T-cell (primary cell): ENCODE results near the gene ZNF385C. TPM values are rescaled to one million over a fixed set of nuclear protein-coding genes. Genes with fewer than 3 reads are reported as not detected.
A peak's percentile ranks its signal among the peaks of the same experiment; 100 is the strongest.

ENCODE experiments used
- ATAC-seq, 4 experiments: fragments of 200-7000 bp in 3 of 4; fragments of 150-1000 bp in 1 of 4; cut with Tn5 transposase; replicated peaks in 1 of 4; 1 replicate in 3 of 4; 2 replicates in 1 of 4; pipeline ENCODE4 v1.10.0; 2021; ENCODE audit warnings: moderate library complexity in 3 of 4, mild to moderate bottlenecking in 2 of 4, moderate number of reproducible peaks in 1 of 4
- CTCF ChIA-PET, 2 donors: fragments of 300-600 bp; sonication (Branson Sonifier 250); formaldehyde crosslinking; loops; one replicate each; lab custom pipeline; 2022; ENCODE audit warnings: antibody characterized with exemption in 2 of 2; lab: Charles Lee
- POLR2A ChIA-PET, 2 donors: fragments of 300-600 bp; sonication (Branson Sonifier 250); formaldehyde crosslinking; loops; one replicate each; lab custom pipeline; 2022; ENCODE audit warnings: antibody characterized with exemption in 2 of 2; lab: Charles Lee
- DNase-seq, 35 experiments: peaks; one replicate each; pipeline versions ENCODE4 v3.0.0 to v3.0.0-alpha.2; 2013 to 2023
- H3K27ac ChIP-seq: one replicate; pipeline ENCODE4 v1.5.1; 2013; ENCODE audit warnings: low read length
- H3K27me3 ChIP-seq, 2 experiments: replicated peaks in 1 of 2; 1 replicate in 1 of 2; 2 replicates in 1 of 2; pipeline versions ENCODE4 v1.6.1 to v1.7.0; 2013; ENCODE audit warnings: low read length in 1 of 2, mixed read lengths in 1 of 2; ENCODE audit not compliant: control insufficient read depth in 2 of 2, insufficient read depth in 2 of 2; ENCODE audit errors: extremely low read depth in 1 of 2
- H3K36me3 ChIP-seq, 2 donors: 1 replicate in 1 of 2; 2 replicates in 1 of 2; pipeline versions ENCODE4 v1.6.1 to v1.7.0; 2013; ENCODE audit warnings: low read length in 1 of 2; ENCODE audit not compliant: control insufficient read depth in 2 of 2, insufficient read depth in 1 of 2; ENCODE audit errors: extremely low read depth in 1 of 2
- H3K4me1 ChIP-seq, 2 experiments: 1 replicate in 1 of 2; 2 replicates in 1 of 2; pipeline versions ENCODE4 v1.6.1 to v1.7.0; 2013; ENCODE audit warnings: low read length in 2 of 2, mixed read lengths in 1 of 2; ENCODE audit not compliant: insufficient read depth in 2 of 2, control insufficient read depth in 1 of 2; ENCODE audit errors: extremely low read depth in 1 of 2
- H3K4me3 ChIP-seq, 2 donors: 1 replicate in 1 of 2; 2 replicates in 1 of 2; pipeline versions ENCODE4 v1.5.1 to v1.7.0; 2013; ENCODE audit warnings: mild to moderate bottlenecking in 2 of 2, low read length in 1 of 2, moderate library complexity in 1 of 2; ENCODE audit not compliant: control insufficient read depth in 1 of 2; ENCODE audit errors: extremely low read depth in 1 of 2
- H3K9me3 ChIP-seq: 2 replicates; pipeline ENCODE4 v1.7.0; 2013
- H3K27ac Mint-ChIP-seq, 2 donors: one replicate each; pipeline ENCODE4 v1.8.0; 2020 to 2021; ENCODE audit warnings: mild to moderate bottlenecking in 2 of 2, mixed read lengths in 2 of 2
- H3K27me3 Mint-ChIP-seq, 2 donors: one replicate each; pipeline ENCODE4 v1.8.0; 2021 to 2022; ENCODE audit warnings: mixed read lengths in 2 of 2
- H3K36me3 Mint-ChIP-seq: one replicate; pipeline ENCODE4 v1.8.0; 2021; ENCODE audit warnings: mixed read lengths
- H3K4me1 Mint-ChIP-seq, 3 donors: one replicate each; pipeline ENCODE4 v1.8.0; 2020 to 2022; ENCODE audit warnings: mixed read lengths in 3 of 3, mild to moderate bottlenecking in 1 of 3
- H3K4me3 Mint-ChIP-seq, 3 donors: one replicate each; pipeline ENCODE4 v1.8.0; 2020 to 2022; ENCODE audit warnings: mild to moderate bottlenecking in 3 of 3, mixed read lengths in 3 of 3, moderate library complexity in 3 of 3
- H3K9me3 Mint-ChIP-seq, 3 donors: one replicate each; pipeline ENCODE4 v1.8.0; 2020 to 2022; ENCODE audit warnings: mixed read lengths in 3 of 3
- WGBS: methylation state at CpG from one replicate; pipeline ENCODE4 v1.1.5; 2013; ENCODE audit warnings: missing lambda C conversion rate; ENCODE audit not compliant: insufficient coverage; 5-methylcytosine and 5-hydroxymethylcytosine counted together
- total RNA-seq, 35 experiments: library from RNA in 6 of 35; stranded (reverse) in 6 of 35; fragments of 120-200 nt in 1 of 35; gene quantifications; one replicate each; pipeline versions ENCODE4 v1.2.1 to v1.2.4 and lab custom pipeline; 2013 to 2026

The ZNF385C gene
- total RNA-seq, 5 donors from 2014 or later (not counting 1 experiment from before 2014, with no cell fraction given), result 0.16 to 1.0 (median 0.46) TPM

DNA sequence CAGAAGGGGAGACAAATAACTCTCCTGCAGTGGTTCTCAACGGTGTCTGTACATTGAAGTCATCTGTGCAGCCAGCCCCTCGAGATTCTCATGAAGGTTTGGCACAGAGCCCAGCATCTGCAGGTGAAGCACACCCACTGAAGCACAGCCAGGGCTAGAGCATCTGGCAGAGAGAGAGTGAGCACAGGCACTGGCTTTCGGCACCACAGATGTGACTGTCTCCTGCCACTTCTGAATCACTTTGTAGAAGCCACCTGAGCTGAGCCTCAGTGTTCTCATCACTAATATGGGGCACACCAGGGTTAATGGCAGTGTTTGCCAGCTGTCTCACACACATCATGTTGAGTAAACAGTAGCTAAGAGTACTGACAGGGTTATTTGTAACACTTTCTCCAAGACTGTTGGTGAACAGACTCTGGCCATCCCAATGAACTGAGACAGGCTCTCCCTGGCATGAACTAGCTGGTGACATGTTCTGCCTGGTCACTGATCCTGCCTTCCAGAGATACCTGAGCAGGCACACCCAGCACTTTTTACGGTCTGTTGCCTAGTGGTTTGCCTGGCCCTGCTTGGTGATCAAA, 35.3 kb upstream of the ZNF385C start:
- peak in 31 of 35 experiments; percentile 23 to 80 (median 47) for DNase-seq
- peak overlapping the region; percentile 0 for H3K27ac ChIP-seq
- Mint-ChIP-seq H3K4me3 (peak overlapping the region in 1 of 3 donors; percentile 56), H3K4me1 (peaks cover 50 to 65% (median 61%) of the 10 kb centered on the region in 3 donors), H3K9me3 (no peaks in the 10 kb centered on the region), H3K36me3 (peaks cover 25% of the 10 kb centered on the region), H3K27ac (peak overlapping the region; percentile 86 to 88), H3K27me3 (no peaks in the 10 kb centered on the region)
- no peak overlapping the region for H3K4me3 ChIP-seq
- ChIA-PET POLR2A (interaction anchor here in 1 of 2 donors (0.6 kb wide), 1 partner anchor 164 kb away, joined by 3 read pairs; no protein-coding TSS in a partner anchor), CTCF (no interaction called here)
- no peaks in the 10 kb centered on the region for H3K27me3 ChIP-seq
- peaks cover 28 to 40% of the 10 kb centered on the region in 2 experiments for H3K4me1 ChIP-seq
- peaks cover 14 to 48% of the 10 kb centered on the region in 2 donors for H3K36me3 ChIP-seq
- peak; percentile 73 to 84 (median 79) for ATAC-seq
- no peaks in the 10 kb centered on the region for H3K9me3 ChIP-seq
- 38% methylated on average over 4 of the region's 4 CpGs for WGBS

- no peaks in the 10 kb centered on the region for H3K27me3 ChIP-seq
- Mint-ChIP-seq H3K4me3 (peak overlapping the region in 2 of 3 donors; percentile 7 to 56), H3K27me3 (no peaks in the 10 kb centered on the region), H3K4me1 (peaks cover 50 to 60% (median 55%) of the 10 kb centered on the region in 3 donors), H3K36me3 (peaks cover 30% of the 10 kb centered on the region), H3K27ac (peak overlapping the region; percentile 86 to 88), H3K9me3 (no peaks in the 10 kb centered on the region)
- peak in 2 of 35 experiments; percentile 20 to 23 for DNase-seq
- peak; percentile 27 to 46 (median 39) for ATAC-seq
- peaks cover 16 to 55% of the 10 kb centered on the region in 2 donors for H3K36me3 ChIP-seq
- CTCF ChIA-PET, result no interaction called here
- WGBS, result 30% methylated on average over 3 of the region's 3 CpGs
- H3K27ac ChIP-seq, result no peak overlapping the region
- no peaks in the 10 kb centered on the region for H3K9me3 ChIP-seq
- POLR2A ChIA-PET, result interaction anchor here in 1 of 2 donors (0.6 kb wide), 1 partner anchor 163 kb away, joined by 3 read pairs; no protein-coding TSS in a partner anchor
- no peak overlapping the region for H3K4me3 ChIP-seq
- H3K4me1 ChIP-seq, result peaks cover 28 to 40% of the 10 kb centered on the region in 2 experiments
These were observed 34.7 kb upstream of the ZNF385C start for GRCh38 chr17:42132941-42133340.

DNA sequence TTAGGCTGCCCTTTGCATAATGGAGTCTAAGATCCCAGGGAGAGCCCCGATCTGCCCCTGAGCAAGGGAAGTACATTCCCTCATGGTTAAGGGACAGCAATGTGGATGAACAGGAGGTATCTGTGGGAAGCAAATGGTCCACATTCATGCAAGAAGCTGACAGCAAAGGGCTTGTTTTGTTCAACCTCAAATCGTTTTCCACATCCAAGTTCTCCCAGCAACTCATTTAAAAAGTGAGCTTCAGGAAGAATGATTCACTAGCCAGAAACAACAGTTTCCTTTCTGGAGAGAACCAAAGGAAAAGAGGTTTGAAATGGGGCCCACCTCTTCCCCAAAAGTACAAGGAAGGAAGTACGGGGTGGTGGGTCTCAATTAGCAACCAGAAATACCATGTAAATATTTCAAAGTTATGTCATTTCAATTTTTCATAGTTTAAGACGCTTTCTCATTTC, 33.7 kb upstream of the ZNF385C start:
- H3K4me3 Mint-ChIP-seq, result no peak overlapping the region
- Histone ChIP-seq H3K36me3 (peaks cover 18 to 64% of the 10 kb centered on the region in 2 donors), H3K4me1 (peaks cover 28 to 40% of the 10 kb centered on the region in 2 experiments), H3K9me3 (no peaks in the 10 kb centered on the region), H3K27ac (no peak overlapping the region), H3K4me3 (no peak overlapping the region), H3K27me3 (no peaks in the 10 kb centered on the region)
- no peaks in the 10 kb centered on the region for H3K27me3 Mint-ChIP-seq
- H3K36me3 Mint-ChIP-seq, result peaks cover 36% of the 10 kb centered on the region
- DNase-seq (no peak), ATAC-seq (no peak)
- peak overlapping the region; percentile 75 to 86 for H3K27ac Mint-ChIP-seq
- ChIA-PET CTCF (interaction anchor here (0.6 to 0.7 kb wide), 2 partner anchors 112 to 180 kb away, joined by 3 to 7 read pairs; no protein-coding TSS in a partner anchor), POLR2A (no interaction called here)
- H3K4me1 Mint-ChIP-seq, result peaks cover 50 to 57% (median 54%) of the 10 kb centered on the region in 3 donors
- no CpG with 5 or more reads among the region's 4 CpGs for WGBS
- no peaks in the 10 kb centered on the region for H3K9me3 Mint-ChIP-seq

GRCh38 chr17:42131232-42131631, 33.0 kb upstream of the ZNF385C start:
- H3K4me3 ChIP-seq, result no peak overlapping the region
- no peaks in the 10 kb centered on the region for H3K27me3 ChIP-seq
- Mint-ChIP-seq H3K36me3 (peaks cover 41% of the 10 kb centered on the region), H3K27me3 (no peaks in the 10 kb centered on the region), H3K9me3 (no peaks in the 10 kb centered on the region), H3K4me3 (no peak overlapping the region), H3K27ac (peak overlapping the region; percentile 75 to 86), H3K4me1 (peaks cover 45 to 50% (median 49%) of the 10 kb centered on the region in 3 donors)
- 93% methylated on average over 3 of the region's 4 CpGs for WGBS
- H3K27ac ChIP-seq, result no peak overlapping the region
- ATAC-seq (no peak), DNase-seq (no peak)
- peaks cover 27 to 34% of the 10 kb centered on the region in 2 experiments for H3K4me1 ChIP-seq
- H3K9me3 ChIP-seq, result no peaks in the 10 kb centered on the region
- ChIA-PET POLR2A (no interaction called here), CTCF (interaction anchor here in 1 of 2 donors (0.5 kb wide), 1 partner anchor 172 kb away, joined by 4 read pairs; no protein-coding TSS in a partner anchor)
- H3K36me3 ChIP-seq, result peaks cover 18 to 69% of the 10 kb centered on the region in 2 donors

DNA sequence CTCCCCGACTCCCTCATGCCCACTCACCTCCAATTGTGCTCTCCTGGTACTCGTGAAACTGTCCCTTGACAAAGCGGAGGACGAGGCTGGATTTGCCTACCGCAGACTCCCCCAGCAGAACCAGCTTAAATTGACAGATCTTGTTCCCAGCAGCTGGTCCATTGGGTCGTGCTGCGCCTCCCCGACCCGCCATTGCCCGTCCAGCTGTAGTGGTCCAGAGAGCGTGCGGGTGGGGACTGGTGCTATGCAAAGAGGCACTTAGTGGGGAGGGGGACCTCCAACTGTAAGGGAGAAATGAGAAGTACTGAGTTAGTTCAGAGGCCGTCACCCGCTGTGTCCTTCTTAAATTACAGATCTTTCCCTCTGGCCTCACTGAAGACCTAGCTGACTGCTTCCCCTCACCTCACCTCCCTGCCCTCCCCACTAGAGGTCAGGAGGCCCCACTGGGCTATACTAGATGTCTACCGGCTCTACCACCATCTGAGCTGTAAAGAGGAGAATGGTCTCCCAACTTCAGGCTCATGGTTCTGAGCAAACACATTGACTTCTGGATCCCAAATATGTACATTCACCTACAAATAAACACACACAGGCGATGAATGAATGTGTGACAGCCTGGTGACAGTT, 32.1 kb upstream of the ZNF385C start:
- DNase-seq (no peak), ATAC-seq (no peak)
- WGBS, result 100% methylated on average over 6 of the region's 16 CpGs
- peaks cover 18 to 71% of the 10 kb centered on the region in 2 donors for H3K36me3 ChIP-seq
- Mint-ChIP-seq H3K27me3 (no peaks in the 10 kb centered on the region), H3K27ac (peak overlapping the region; percentile 77 to 86), H3K36me3 (peaks cover 47% of the 10 kb centered on the region), H3K4me3 (no peak overlapping the region), H3K4me1 (peaks cover 37 to 42% (median 41%) of the 10 kb centered on the region in 3 donors), H3K9me3 (no peaks in the 10 kb centered on the region)
- H3K27me3 ChIP-seq, result no peaks in the 10 kb centered on the region
- ChIA-PET POLR2A (interaction anchor here in 1 of 2 donors (0.6 to 1.0 kb wide), 2 partner anchors 20 to 205 kb away, joined by 4 to 7 read pairs; no protein-coding TSS in a partner anchor), CTCF (no interaction called here)
- no peak overlapping the region for H3K4me3 ChIP-seq
- H3K9me3 ChIP-seq, result no peaks in the 10 kb centered on the region
- H3K4me1 ChIP-seq, result peaks cover 22 to 27% of the 10 kb centered on the region in 2 experiments
- no peak overlapping the region for H3K27ac ChIP-seq

- Mint-ChIP-seq H3K27ac (no peak overlapping the region), H3K36me3 (peaks cover 49% of the 10 kb centered on the region), H3K27me3 (no peaks in the 10 kb centered on the region), H3K4me3 (no peak overlapping the region), H3K4me1 (peaks cover 33 to 37% (median 34%) of the 10 kb centered on the region in 3 donors), H3K9me3 (no peaks in the 10 kb centered on the region)
- H3K36me3 ChIP-seq, result peaks cover 18 to 75% of the 10 kb centered on the region in 2 donors
- ChIA-PET POLR2A (interaction anchor here (0.5 to 1.0 kb wide), 3 partner anchors 19 to 22 kb away, joined by 3 to 5 read pairs (median 4); no protein-coding TSS in a partner anchor), CTCF (no interaction called here)
- no peaks in the 10 kb centered on the region for H3K27me3 ChIP-seq
- DNase-seq (no peak), ATAC-seq (no peak)
- no peak overlapping the region for H3K27ac ChIP-seq
- 96% methylated on average over 5 of the region's 8 CpGs for WGBS
- H3K4me3 ChIP-seq, result no peak overlapping the region
- H3K9me3 ChIP-seq, result no peaks in the 10 kb centered on the region
- H3K4me1 ChIP-seq, result peaks cover 20 to 21% of the 10 kb centered on the region in 2 experiments
These were observed 31.0 kb upstream of the ZNF385C start for GRCh38 chr17:42129109-42129837.
